ENCODE data around the gene BAG5.
A peak's percentile ranks its signal among the peaks of the same experiment; 100 is the strongest.

BAG5 gene

DNA sequence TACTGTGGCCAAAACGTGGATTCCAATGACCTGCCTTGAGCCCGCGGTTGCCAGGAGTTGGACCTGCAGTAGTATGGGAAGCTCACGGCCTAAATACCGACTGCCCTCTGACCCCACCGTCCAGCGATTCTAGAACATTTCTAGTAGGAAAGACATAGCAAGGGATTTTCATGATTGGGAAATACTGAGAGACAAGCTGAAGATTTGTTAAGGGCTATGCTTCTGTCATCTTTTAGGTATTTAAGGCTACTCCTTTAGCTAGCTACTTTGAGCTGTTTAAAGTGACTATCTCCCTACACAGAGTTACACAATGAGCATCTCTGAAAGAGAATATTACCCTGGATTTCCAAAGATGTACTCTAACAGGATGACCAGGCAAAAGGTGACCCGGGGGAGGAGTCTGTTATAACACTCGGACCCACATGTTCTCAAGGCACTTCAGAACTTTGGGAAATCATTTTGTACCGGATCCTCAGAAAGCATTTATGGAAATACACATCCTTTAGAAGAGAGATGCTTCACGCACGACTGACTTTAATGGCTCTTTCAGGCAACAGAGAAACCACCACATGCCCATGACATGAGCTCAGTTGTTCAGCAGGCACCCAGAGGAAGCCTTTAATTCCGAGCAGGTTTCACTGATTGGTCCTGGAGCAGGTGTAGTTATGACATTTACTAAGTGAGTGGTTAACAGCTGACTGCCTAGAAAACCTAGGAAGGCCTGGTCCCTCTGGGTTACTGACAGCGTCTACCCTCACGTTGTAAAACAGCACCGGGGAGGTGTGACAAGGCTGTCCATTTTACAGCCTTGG is 4.2 kb downstream of the BAG5 start:
- TF ChIP-seq CTCF (conservative IDR thresholded peaks at IDR 0.05; ENCODE audit: low read length) = no peak
- no peak overlapping the region for H3K4me3 ChIP-seq (ENCODE audit: low read length)
- peak; percentile 83 for DNase-seq (ENCODE audit: low read depth)

- TF ChIP-seq CTCF (conservative IDR thresholded peaks at IDR 0.05; ENCODE audit: low read length) = no peak
- no peak for DNase-seq (ENCODE audit: low read depth)
- H3K4me3 ChIP-seq (ENCODE audit: low read length) = no peak overlapping the region
Observed at GRCh38 chr14:103556946-103557758, 5.3 kb downstream of the BAG5 start.

- no peak for TF ChIP-seq CTCF (conservative IDR thresholded peaks at IDR 0.05; ENCODE audit: low read length)
- DNase-seq (ENCODE audit: low read depth) = no peak
- H3K4me3 ChIP-seq (ENCODE audit: low read length) = no peak overlapping the region
Observed at GRCh38 chr14:103555559-103556337, 6.7 kb downstream of the BAG5 start.

DNA sequence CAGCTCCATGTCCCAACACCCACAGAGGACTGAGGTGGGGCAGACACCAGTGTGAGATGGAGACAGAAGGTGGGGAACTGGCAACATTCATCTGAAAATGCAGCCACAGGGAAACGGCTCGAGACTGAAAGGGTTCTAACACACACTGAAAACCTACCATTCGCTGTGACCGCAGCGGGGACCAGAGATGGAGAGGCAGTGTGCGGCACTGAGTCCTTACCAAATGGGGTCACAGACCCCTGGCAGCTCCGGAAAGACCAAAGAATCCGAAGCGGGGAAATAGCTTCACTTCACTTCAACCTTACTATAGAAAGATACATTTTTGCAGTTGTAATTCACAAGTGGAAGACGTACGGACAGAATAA is 9.6 kb downstream of the BAG5 start:
- no peak for TF ChIP-seq CTCF (conservative IDR thresholded peaks at IDR 0.05; ENCODE audit: low read length)
- H3K4me3 ChIP-seq (ENCODE audit: low read length) = no peak overlapping the region
- no peak for DNase-seq (ENCODE audit: low read depth)

DNA sequence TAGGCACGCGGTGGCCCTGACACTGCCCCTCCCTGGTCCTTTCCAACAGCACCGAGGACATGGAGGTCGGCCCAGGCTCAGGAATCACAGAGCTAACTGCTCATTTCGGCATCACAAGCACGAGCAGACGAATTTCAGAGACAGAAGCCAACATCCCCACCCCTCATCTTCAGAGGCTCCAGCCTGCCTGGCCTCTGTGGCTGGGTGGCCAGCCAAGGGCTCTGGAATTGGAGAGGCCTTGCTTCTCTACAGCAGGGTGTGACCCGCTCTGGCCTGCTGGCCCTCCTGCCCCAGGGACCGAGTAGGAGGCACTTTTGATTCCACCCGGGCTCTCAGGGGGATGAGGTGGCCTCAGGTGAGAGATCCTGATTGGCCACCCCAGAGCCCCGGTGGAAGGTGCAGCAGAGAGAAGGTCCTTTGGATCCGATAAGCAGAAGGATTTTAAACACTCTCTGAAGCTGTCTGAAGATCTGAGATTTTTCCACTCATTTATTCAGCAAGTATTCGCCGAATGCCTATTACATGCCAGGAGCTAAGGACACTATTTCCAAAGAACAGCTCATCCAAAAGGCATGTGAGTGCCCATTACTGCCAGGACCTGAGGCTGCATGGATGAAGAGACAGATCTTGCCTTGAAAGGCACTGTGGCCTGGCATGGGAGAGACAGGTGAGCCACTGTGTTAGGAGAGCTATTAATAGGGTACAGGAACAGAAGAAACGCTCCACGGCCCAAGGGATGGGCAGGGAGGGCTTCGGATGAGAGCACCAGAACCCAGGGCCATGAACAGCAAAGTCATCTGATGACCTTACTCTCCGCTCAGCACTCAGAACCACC is 10.2 kb downstream of the BAG5 start:
- DNase-seq (ENCODE audit: low read depth) = peak; percentile 86
- TF ChIP-seq CTCF (conservative IDR thresholded peaks at IDR 0.05; ENCODE audit: low read length) = no peak
- peak overlapping the region; percentile 35 for H3K4me3 ChIP-seq (ENCODE audit: low read length)

GRCh38 chr14:103551338-103551762 is 11.1 kb downstream of the BAG5 start:
- DNase-seq (ENCODE audit: low read depth) = peak; percentile 52
- H3K4me3 ChIP-seq (ENCODE audit: low read length) = peak overlapping the region; percentile 35
- TF ChIP-seq CTCF (conservative IDR thresholded peaks at IDR 0.05; ENCODE audit: low read length) = no peak

All from AG10803 (cell line).